Mammary epithelial cell (primary cell): ENCODE data around the gene NTPCR.

Experiments
- EZH2 ChIP-seq: IDR thresholded peaks from 2 replicates; pipeline ENCODE4 v1.6.1; 2012; ENCODE audit warnings: low read length, inconsistent platforms, borderline replicate concordance
- TF ChIP-seq, protein P1 (sequence below), 2 donors: IDR thresholded peaks in 1 of 2; conservative IDR thresholded peaks in 1 of 2; 2 replicates each; pipeline ENCODE4 v1.5.1; 2011 to 2012; ENCODE audit warnings: inconsistent platforms in 2 of 2, low read length in 2 of 2, mild to moderate bottlenecking in 2 of 2, control low read depth in 1 of 2, low read depth in 1 of 2; ENCODE audit not compliant: insufficient read depth in 1 of 2; ENCODE audit errors: extremely low read depth in 1 of 2

- TF ChIP-seq, protein P1, sequence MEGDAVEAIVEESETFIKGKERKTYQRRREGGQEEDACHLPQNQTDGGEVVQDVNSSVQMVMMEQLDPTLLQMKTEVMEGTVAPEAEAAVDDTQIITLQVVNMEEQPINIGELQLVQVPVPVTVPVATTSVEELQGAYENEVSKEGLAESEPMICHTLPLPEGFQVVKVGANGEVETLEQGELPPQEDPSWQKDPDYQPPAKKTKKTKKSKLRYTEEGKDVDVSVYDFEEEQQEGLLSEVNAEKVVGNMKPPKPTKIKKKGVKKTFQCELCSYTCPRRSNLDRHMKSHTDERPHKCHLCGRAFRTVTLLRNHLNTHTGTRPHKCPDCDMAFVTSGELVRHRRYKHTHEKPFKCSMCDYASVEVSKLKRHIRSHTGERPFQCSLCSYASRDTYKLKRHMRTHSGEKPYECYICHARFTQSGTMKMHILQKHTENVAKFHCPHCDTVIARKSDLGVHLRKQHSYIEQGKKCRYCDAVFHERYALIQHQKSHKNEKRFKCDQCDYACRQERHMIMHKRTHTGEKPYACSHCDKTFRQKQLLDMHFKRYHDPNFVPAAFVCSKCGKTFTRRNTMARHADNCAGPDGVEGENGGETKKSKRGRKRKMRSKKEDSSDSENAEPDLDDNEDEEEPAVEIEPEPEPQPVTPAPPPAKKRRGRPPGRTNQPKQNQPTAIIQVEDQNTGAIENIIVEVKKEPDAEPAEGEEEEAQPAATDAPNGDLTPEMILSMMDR (conservative IDR thresholded peaks at IDR 0.05 in 1 of 2, IDR thresholded peaks at IDR 0.05 in 1 of 2; ENCODE audit: extremely low read depth in 1 of 2, insufficient read depth in 1 of 2, low read depth in 1 of 2, low read length in 2 of 2) = no peak
- no peak for TF ChIP-seq EZH2
These were observed 47.5 kb upstream of the NTPCR start for GRCh38 chr1:232902774-232903350.
